Measurements from ENCODE around the gene ZHX3. TPM values are rescaled to one million over a fixed set of nuclear protein-coding genes. Genes with fewer than 3 reads are reported as not detected.

Gene ZHX3
- total RNA-seq, 4 donors from 2014 or later: 89.3 to 173 (median 156) TPM

GRCh38 chr20:41365777-41366545, 48.4 kb upstream of the ZHX3 start:
- Histone ChIP-seq H3K4me3 (peak overlapping the region; percentile 50 to 61 (median 53)), H3K27ac (replicated peaks in 1 of 4) (no peak overlapping the region), H3K36me3 (no peaks in the 10 kb centered on the region), H3K9me3 (peaks cover 0 to under 1% (median 0%) of the 10 kb centered on the region in 4 donors), H3K27me3 (peaks cover 0 to 57% (median 17%) of the 10 kb centered on the region in 4 donors), H3K4me1 (peaks cover 13 to 20% (median 16%) of the 10 kb centered on the region in 4 donors)
- intact Hi-C loops (cut with DNase I): no loop called here
- TF ChIP-seq CTCF (IDR thresholded peaks at IDR 0.05): no peak
- no peak for TF ChIP-seq EP300 (IDR thresholded peaks at IDR 0.05)
- no peak for TF ChIP-seq POLR2A (IDR thresholded peaks at IDR 0.05; ENCODE audit: low read depth)
- no peak for TF ChIP-seq POLR2AphosphoS5 (IDR thresholded peaks at IDR 0.05)
- WGBS: 16% methylated on average over 13 of the region's 76 CpGs
- DNase-seq (ENCODE audit: extremely low spot score): no peak

- no peak for DNase-seq (ENCODE audit: extremely low spot score)
- Histone ChIP-seq H3K9me3 (no peaks in the 10 kb centered on the region), H3K27me3 (peaks cover 0 to 57% (median 17%) of the 10 kb centered on the region in 4 donors), H3K27ac (replicated peaks in 1 of 4) (no peak overlapping the region), H3K4me3 (peak overlapping the region in 2 of 4 donors; percentile 50 to 53), H3K4me1 (peaks cover 13 to 20% (median 17%) of the 10 kb centered on the region in 4 donors), H3K36me3 (no peaks in the 10 kb centered on the region)
- intact Hi-C loops (cut with DNase I): no loop called here
- WGBS: 87% methylated on average over 18 of the region's 19 CpGs
- TF ChIP-seq EP300 (IDR thresholded peaks at IDR 0.05) (no peak), CTCF (IDR thresholded peaks at IDR 0.05) (no peak), POLR2AphosphoS5 (IDR thresholded peaks at IDR 0.05) (no peak), POLR2A (IDR thresholded peaks at IDR 0.05; ENCODE audit: low read depth) (no peak)
Measured at GRCh38 chr20:41364967-41365765, 47.6 kb upstream of the ZHX3 start.

DNA sequence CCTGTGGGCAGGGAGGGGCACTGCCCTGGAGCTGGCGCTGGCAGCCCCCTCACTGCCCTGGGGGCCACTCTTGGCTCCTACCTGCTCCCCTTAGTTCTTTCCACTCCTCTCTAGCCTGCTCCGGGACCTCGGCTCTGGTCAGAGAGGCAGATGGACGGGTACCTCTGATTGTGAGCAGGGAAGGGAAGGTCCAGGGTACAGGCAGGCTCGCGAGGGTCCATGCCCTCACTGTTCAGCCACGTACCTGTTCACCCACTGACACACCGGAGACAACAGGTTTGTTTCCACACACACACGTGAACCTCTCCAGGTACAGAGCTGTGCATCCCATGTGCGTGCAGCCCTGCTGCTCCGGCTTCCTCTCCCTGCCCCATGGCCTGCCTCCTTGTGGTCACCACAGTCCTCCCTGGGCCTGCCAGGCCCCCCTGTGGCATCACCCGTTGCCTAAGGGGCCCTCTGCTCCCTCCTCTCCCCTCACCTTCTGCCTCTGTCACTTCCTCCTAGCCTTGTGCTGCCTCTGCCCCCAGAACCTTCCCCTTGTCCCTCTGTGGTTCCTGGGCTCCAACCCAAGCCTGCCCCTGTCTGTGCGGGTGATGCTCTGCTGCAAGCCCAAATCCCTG, 46.8 kb upstream of the ZHX3 start:
- peaks cover 0 to 57% (median 17%) of the 10 kb centered on the region in 4 donors for H3K27me3 ChIP-seq
- H3K4me3 ChIP-seq: no peak overlapping the region
- 91% methylated on average over 7 of the region's 13 CpGs for WGBS
- TF ChIP-seq POLR2AphosphoS5 (IDR thresholded peaks at IDR 0.05): no peak
- no peak for TF ChIP-seq POLR2A (IDR thresholded peaks at IDR 0.05; ENCODE audit: low read depth)
- TF ChIP-seq CTCF (IDR thresholded peaks at IDR 0.05): no peak
- no peak for TF ChIP-seq EP300 (IDR thresholded peaks at IDR 0.05)
- DNase-seq (ENCODE audit: extremely low spot score): no peak
- peaks cover 0 to 6% (median 0%) of the 10 kb centered on the region in 4 donors for H3K36me3 ChIP-seq
- intact Hi-C loops (cut with DNase I): no loop called here
- peaks cover 13 to 20% (median 19%) of the 10 kb centered on the region in 4 donors for H3K4me1 ChIP-seq
- no peak overlapping the region for H3K27ac ChIP-seq (replicated peaks in 1 of 4)
- H3K9me3 ChIP-seq: no peaks in the 10 kb centered on the region

DNA sequence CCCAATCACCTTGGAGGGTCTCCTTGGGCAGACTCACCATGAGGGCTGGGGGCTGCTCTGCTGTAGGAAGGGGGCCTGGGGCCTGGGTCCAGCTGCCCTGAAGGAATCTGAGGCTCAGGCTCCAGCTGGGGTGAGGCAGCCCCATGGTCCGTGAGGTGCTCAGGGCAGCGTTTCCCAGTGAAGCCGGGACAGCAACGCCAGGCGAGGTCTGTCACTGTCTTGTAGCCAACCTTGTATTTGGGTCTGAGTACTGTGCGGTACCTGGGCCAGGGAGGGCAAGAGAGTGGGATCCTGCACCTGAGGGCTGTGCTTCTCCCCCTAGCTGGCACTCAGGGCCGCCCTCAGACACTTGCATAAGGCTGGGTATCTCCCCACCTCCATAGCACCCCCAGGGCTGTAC, 46.1 kb upstream of the ZHX3 start:
- Histone ChIP-seq H3K27me3 (peaks cover 0 to 52% (median 17%) of the 10 kb centered on the region in 4 donors), H3K4me3 (no peak overlapping the region)
- 100% methylated on average over 5 of the region's 7 CpGs for WGBS

More for the DNA sequence above, 46.1 kb upstream of the ZHX3 start:
- no peak for TF ChIP-seq POLR2A (IDR thresholded peaks at IDR 0.05; ENCODE audit: low read depth)
- no peak for TF ChIP-seq EP300 (IDR thresholded peaks at IDR 0.05)
- TF ChIP-seq CTCF (IDR thresholded peaks at IDR 0.05): no peak
- TF ChIP-seq POLR2AphosphoS5 (IDR thresholded peaks at IDR 0.05): no peak
- Histone ChIP-seq H3K4me1 (peaks cover 13 to 20% (median 19%) of the 10 kb centered on the region in 4 donors), H3K9me3 (no peaks in the 10 kb centered on the region), H3K27ac (replicated peaks in 1 of 4) (no peak overlapping the region), H3K36me3 (peaks cover 0 to 8% (median 2%) of the 10 kb centered on the region in 4 donors)
- intact Hi-C loops (cut with DNase I): no loop called here
- DNase-seq (ENCODE audit: extremely low spot score): no peak

All from esophagus muscularis mucosa (tissue), 4 donors.